A673 (cell line): ENCODE measurements around the gene ANKS1B. TPM values are rescaled to one million over a fixed set of nuclear protein-coding genes. Genes with fewer than 3 reads are reported as not detected.

Experiments used
- BruUV-seq: library from RNA; stranded (reverse); fragments of 400-500 nt; replicated peaks from 2 replicates; lab custom pipeline; 2021; lab: Mats Ljungman, UMichigan
- CTCF ChIA-PET: fragments of 300-600 bp; sonication (Branson Sonifier 250); formaldehyde crosslinking; loops from one replicate; lab custom pipeline; 2022; ENCODE audit warnings: antibody characterized with exemption; lab: Charles Lee
- POLR2A ChIA-PET: fragments of 300-600 bp; sonication (Branson Sonifier 250); formaldehyde crosslinking; loops from one replicate; lab custom pipeline; 2022; ENCODE audit warnings: antibody characterized with exemption; ENCODE audit not compliant: low non-redundant PET; lab: Charles Lee
- DNase-seq: peaks from one replicate; pipeline ENCODE4 v3.0.0-alpha.2; 2015; ENCODE audit warnings: low spot score
- H3K27ac ChIP-seq: fragments of 200-600 bp; sonication (generic); 2 replicates; pipeline ENCODE4 v1.5.1; 2016; ENCODE audit warnings: mixed run types, low read depth, mild to moderate bottlenecking, mixed read lengths, antibody characterized with exemption, low read length; ENCODE audit not compliant: poor library complexity, severe bottlenecking
- H3K27me3 ChIP-seq: fragments of 200-600 bp; sonication (generic); replicated peaks from 2 replicates; pipeline ENCODE4 v1.6.1; 2017; ENCODE audit warnings: mixed run types, low read depth, mild to moderate bottlenecking, mixed read lengths, antibody characterized with exemption, low read length; ENCODE audit not compliant: insufficient read depth, poor library complexity
- H3K36me3 ChIP-seq: fragments of 200-600 bp; sonication (generic); 2 replicates; pipeline ENCODE4 v1.6.1; 2016; ENCODE audit warnings: mixed run types, mild to moderate bottlenecking, mixed read lengths, antibody characterized with exemption, low read length; ENCODE audit not compliant: insufficient read depth, poor library complexity, severe bottlenecking
- H3K4me1 ChIP-seq: fragments of 200-600 bp; sonication (generic); 2 replicates; pipeline ENCODE4 v1.6.1; 2017; ENCODE audit warnings: mixed run types, mild to moderate bottlenecking, mixed read lengths, antibody characterized with exemption, low read length; ENCODE audit not compliant: insufficient read depth, poor library complexity, severe bottlenecking
- H3K4me3 ChIP-seq: fragments of 200-600 bp; sonication (generic); 2 replicates; pipeline ENCODE4 v1.5.1; 2016; ENCODE audit warnings: low read depth, mixed run types, mild to moderate bottlenecking, mixed read lengths, low read length; ENCODE audit not compliant: poor library complexity, severe bottlenecking
- H3K9me3 ChIP-seq: fragments of 200-600 bp; sonication (generic); 2 replicates; pipeline ENCODE4 v1.6.1; 2016; ENCODE audit warnings: mixed run types, low read depth, mild to moderate bottlenecking, mixed read lengths, antibody characterized with exemption, low read length; ENCODE audit not compliant: poor library complexity, severe bottlenecking
- CTCF ChIP-seq: fragments of 300-800, 200-600 bp; sonication (generic); conservative IDR thresholded peaks from 2 replicates; pipeline ENCODE4 v1.5.1; 2017; ENCODE audit warnings: low read depth, mild to moderate bottlenecking, antibody characterized with exemption, low read length, moderate library complexity, mixed read lengths
- EZH2 ChIP-seq: fragments of 200-600 bp; sonication (generic); IDR thresholded peaks from 2 replicates; pipeline ENCODE4 v1.6.1; 2017; ENCODE audit warnings: borderline replicate concordance, low read depth, mild to moderate bottlenecking, mixed read lengths, antibody characterized with exemption, low read length; ENCODE audit not compliant: poor library complexity, severe bottlenecking
- intact Hi-C: fragments of 100-400 bp; cut with micrococcal nuclease; formaldehyde crosslinking; loops from one replicate; pipeline ENCODE4 v1.10.0; 2022; ENCODE audit not compliant: unreplicated experiment
- total RNA-seq: library from RNA; stranded (reverse); gene quantifications from 2 replicates; pipeline ENCODE4 v1.2.3, GENCODE V29; 2021

The ANKS1B gene
- total RNA-seq, 1 experiment from 2014 or later = 0.99 TPM

- intact Hi-C loops = no loop called here
- BruUV-seq = no TSS peak
- ChIA-PET CTCF (no interaction called here), POLR2A (no interaction called here)
- Histone ChIP-seq H3K27me3 (no peaks in the 10 kb centered on the region), H3K36me3 (no peaks in the 10 kb centered on the region), H3K4me1 (no peaks in the 10 kb centered on the region), H3K9me3 (no peaks in the 10 kb centered on the region), H3K27ac (no peak overlapping the region), H3K4me3 (no peak overlapping the region)
- no peak for DNase-seq
- no peak for TF ChIP-seq EZH2
- no peak for TF ChIP-seq CTCF
Measured at GRCh38 chr12:98786653-98787052, 1198.1 kb downstream of the ANKS1B start.

GRCh38 chr12:98783420-98783819 lies 1201.3 kb downstream of the ANKS1B start:
- no TSS peak for BruUV-seq
- ChIA-PET CTCF (no interaction called here), POLR2A (interaction anchor here (0.6 kb wide), 1 partner anchor 19 kb away, joined by 3 read pairs; no protein-coding TSS in a partner anchor)
- H3K36me3 ChIP-seq = no peaks in the 10 kb centered on the region
- H3K9me3 ChIP-seq = no peaks in the 10 kb centered on the region
- no peaks in the 10 kb centered on the region for H3K4me1 ChIP-seq
- intact Hi-C loops = no loop called here
- no peak overlapping the region for H3K27ac ChIP-seq
- no peaks in the 10 kb centered on the region for H3K27me3 ChIP-seq
- H3K4me3 ChIP-seq = no peak overlapping the region
- no peak for DNase-seq
- no peak for TF ChIP-seq CTCF
- TF ChIP-seq EZH2 = no peak

GRCh38 chr12:98780261-98780660 lies 1204.5 kb downstream of the ANKS1B start:
- no peaks in the 10 kb centered on the region for H3K4me1 ChIP-seq
- no peak overlapping the region for H3K4me3 ChIP-seq
- H3K27ac ChIP-seq = no peak overlapping the region
- no TSS peak for BruUV-seq
- H3K9me3 ChIP-seq = no peaks in the 10 kb centered on the region
- H3K36me3 ChIP-seq = no peaks in the 10 kb centered on the region
- ChIA-PET CTCF (no interaction called here), POLR2A (no interaction called here)
- intact Hi-C loops = no loop called here
- no peaks in the 10 kb centered on the region for H3K27me3 ChIP-seq
- no peak for DNase-seq
- no peak for TF ChIP-seq EZH2
- TF ChIP-seq CTCF = no peak
